ENCODE results near the gene SERF1B. TPM values are rescaled to one million over a fixed set of nuclear protein-coding genes. Genes with fewer than 3 reads are reported as not detected.
"Not testable (repeated sequence)": the region's sequence is repeated elsewhere in the genome, so short reads cannot be mapped to it uniquely, and the experiment has no call there.

The SERF1B gene
- polyA plus RNA-seq, 1 donor (not counting 4 experiments of a cell fraction or from before 2014, with no cell fraction given), result 42.4 TPM

- H3K79me2 ChIP-seq (ENCODE audit: control insufficient read depth, insufficient read depth, low read length); H3K9ac ChIP-seq (ENCODE audit: control insufficient read depth, extremely low read depth, insufficient read depth, low read length); H3K9me3 ChIP-seq (ENCODE audit: control insufficient read depth, low read depth, low read length); dilution Hi-C loops (cut with MboI; ENCODE audit: extremely low pct_ligation_motif_present, low sequenced_read_pairs); H3K4me2 ChIP-seq (ENCODE audit: control insufficient read depth, extremely low read depth, insufficient read depth, low read depth, low read length); H3K4me1 ChIP-seq (ENCODE audit: control insufficient read depth, extremely low read depth, insufficient read depth, low read length); DNase-seq (ENCODE audit: low read depth, low spot score); H3K36me3 ChIP-seq (ENCODE audit: control insufficient read depth in 2 of 2, extremely low read depth in 1 of 2, insufficient read depth in 2 of 2, low read length in 2 of 2); H4K20me1 ChIP-seq (ENCODE audit: control insufficient read depth, extremely low read depth, insufficient read depth, low read length); FAIRE-seq; H3K27me3 ChIP-seq (ENCODE audit: control insufficient read depth, extremely low read depth, insufficient read depth, low read length); H3K4me3 ChIP-seq (ENCODE audit: control insufficient read depth in 2 of 3, extremely low read depth in 1 of 3, insufficient read depth in 2 of 3, low read depth in 1 of 3, low read length in 3 of 3); H2AFZ ChIP-seq (ENCODE audit: control insufficient read depth, low read length); H3K27ac ChIP-seq (ENCODE audit: control insufficient read depth, insufficient read depth, low read length); H3K9me1 ChIP-seq (ENCODE audit: control insufficient read depth, extremely low read depth, insufficient read depth, low read length): not testable (repeated sequence)
Measured at GRCh38 chr5:70031204-70031603, 6.2 kb downstream of the SERF1B start.

- H3K27me3 ChIP-seq (ENCODE audit: control insufficient read depth, extremely low read depth, insufficient read depth, low read length); H3K79me2 ChIP-seq (ENCODE audit: control insufficient read depth, insufficient read depth, low read length); H3K9me3 ChIP-seq (ENCODE audit: control insufficient read depth, low read depth, low read length); dilution Hi-C loops (cut with MboI; ENCODE audit: extremely low pct_ligation_motif_present, low sequenced_read_pairs); FAIRE-seq; H2AFZ ChIP-seq (ENCODE audit: control insufficient read depth, low read length); H3K4me3 ChIP-seq (ENCODE audit: control insufficient read depth in 2 of 3, extremely low read depth in 1 of 3, insufficient read depth in 2 of 3, low read depth in 1 of 3, low read length in 3 of 3); H3K9me1 ChIP-seq (ENCODE audit: control insufficient read depth, extremely low read depth, insufficient read depth, low read length); H3K4me2 ChIP-seq (ENCODE audit: control insufficient read depth, extremely low read depth, insufficient read depth, low read depth, low read length); H3K27ac ChIP-seq (ENCODE audit: control insufficient read depth, insufficient read depth, low read length); H4K20me1 ChIP-seq (ENCODE audit: control insufficient read depth, extremely low read depth, insufficient read depth, low read length); H3K4me1 ChIP-seq (ENCODE audit: control insufficient read depth, extremely low read depth, insufficient read depth, low read length); DNase-seq (ENCODE audit: low read depth, low spot score); H3K9ac ChIP-seq (ENCODE audit: control insufficient read depth, extremely low read depth, insufficient read depth, low read length); H3K36me3 ChIP-seq (ENCODE audit: control insufficient read depth in 2 of 2, extremely low read depth in 1 of 2, insufficient read depth in 2 of 2, low read length in 2 of 2): not testable (repeated sequence)
Measured at GRCh38 chr5:70041411-70041810, 16.4 kb downstream of the SERF1B start.

GRCh38 chr5:70049790-70050142, 24.7 kb downstream of the SERF1B start:
- dilution Hi-C loops (cut with MboI; ENCODE audit: extremely low pct_ligation_motif_present, low sequenced_read_pairs); FAIRE-seq; H3K27ac ChIP-seq (ENCODE audit: control insufficient read depth, insufficient read depth, low read length); H3K4me1 ChIP-seq (ENCODE audit: control insufficient read depth, extremely low read depth, insufficient read depth, low read length); H3K4me2 ChIP-seq (ENCODE audit: control insufficient read depth, extremely low read depth, insufficient read depth, low read depth, low read length); DNase-seq (ENCODE audit: low read depth, low spot score); H3K9me3 ChIP-seq (ENCODE audit: control insufficient read depth, low read depth, low read length); H2AFZ ChIP-seq (ENCODE audit: control insufficient read depth, low read length); H3K36me3 ChIP-seq (ENCODE audit: control insufficient read depth in 2 of 2, extremely low read depth in 1 of 2, insufficient read depth in 2 of 2, low read length in 2 of 2); H3K4me3 ChIP-seq (ENCODE audit: control insufficient read depth in 2 of 3, extremely low read depth in 1 of 3, insufficient read depth in 2 of 3, low read depth in 1 of 3, low read length in 3 of 3); H4K20me1 ChIP-seq (ENCODE audit: control insufficient read depth, extremely low read depth, insufficient read depth, low read length); H3K9ac ChIP-seq (ENCODE audit: control insufficient read depth, extremely low read depth, insufficient read depth, low read length); H3K27me3 ChIP-seq (ENCODE audit: control insufficient read depth, extremely low read depth, insufficient read depth, low read length); H3K9me1 ChIP-seq (ENCODE audit: control insufficient read depth, extremely low read depth, insufficient read depth, low read length); H3K79me2 ChIP-seq (ENCODE audit: control insufficient read depth, insufficient read depth, low read length): not testable (repeated sequence)

GRCh38 chr5:70056289-70056942, 31.4 kb downstream of the SERF1B start:
- H2AFZ ChIP-seq (ENCODE audit: control insufficient read depth, low read length); H3K79me2 ChIP-seq (ENCODE audit: control insufficient read depth, insufficient read depth, low read length); H3K9ac ChIP-seq (ENCODE audit: control insufficient read depth, extremely low read depth, insufficient read depth, low read length); H3K4me2 ChIP-seq (ENCODE audit: control insufficient read depth, extremely low read depth, insufficient read depth, low read depth, low read length); DNase-seq (ENCODE audit: low read depth, low spot score); H3K36me3 ChIP-seq (ENCODE audit: control insufficient read depth in 2 of 2, extremely low read depth in 1 of 2, insufficient read depth in 2 of 2, low read length in 2 of 2); H3K9me1 ChIP-seq (ENCODE audit: control insufficient read depth, extremely low read depth, insufficient read depth, low read length); dilution Hi-C loops (cut with MboI; ENCODE audit: extremely low pct_ligation_motif_present, low sequenced_read_pairs); H3K4me3 ChIP-seq (ENCODE audit: control insufficient read depth in 2 of 3, extremely low read depth in 1 of 3, insufficient read depth in 2 of 3, low read depth in 1 of 3, low read length in 3 of 3); H3K27ac ChIP-seq (ENCODE audit: control insufficient read depth, insufficient read depth, low read length); H3K4me1 ChIP-seq (ENCODE audit: control insufficient read depth, extremely low read depth, insufficient read depth, low read length); H4K20me1 ChIP-seq (ENCODE audit: control insufficient read depth, extremely low read depth, insufficient read depth, low read length); H3K9me3 ChIP-seq (ENCODE audit: control insufficient read depth, low read depth, low read length); H3K27me3 ChIP-seq (ENCODE audit: control insufficient read depth, extremely low read depth, insufficient read depth, low read length); FAIRE-seq: not testable (repeated sequence)

GRCh38 chr5:70057140-70057539, 32.1 kb downstream of the SERF1B start:
- dilution Hi-C loops (cut with MboI; ENCODE audit: extremely low pct_ligation_motif_present, low sequenced_read_pairs); FAIRE-seq; H3K9ac ChIP-seq (ENCODE audit: control insufficient read depth, extremely low read depth, insufficient read depth, low read length): not testable (repeated sequence)

More at GRCh38 chr5:70057140-70057539, 32.1 kb downstream of the SERF1B start:
- H3K27ac ChIP-seq (ENCODE audit: control insufficient read depth, insufficient read depth, low read length); H3K79me2 ChIP-seq (ENCODE audit: control insufficient read depth, insufficient read depth, low read length); H3K9me1 ChIP-seq (ENCODE audit: control insufficient read depth, extremely low read depth, insufficient read depth, low read length); H3K27me3 ChIP-seq (ENCODE audit: control insufficient read depth, extremely low read depth, insufficient read depth, low read length); DNase-seq (ENCODE audit: low read depth, low spot score); H3K4me1 ChIP-seq (ENCODE audit: control insufficient read depth, extremely low read depth, insufficient read depth, low read length); H2AFZ ChIP-seq (ENCODE audit: control insufficient read depth, low read length); H3K9me3 ChIP-seq (ENCODE audit: control insufficient read depth, low read depth, low read length); H3K4me2 ChIP-seq (ENCODE audit: control insufficient read depth, extremely low read depth, insufficient read depth, low read depth, low read length); H4K20me1 ChIP-seq (ENCODE audit: control insufficient read depth, extremely low read depth, insufficient read depth, low read length); H3K36me3 ChIP-seq (ENCODE audit: control insufficient read depth in 2 of 2, extremely low read depth in 1 of 2, insufficient read depth in 2 of 2, low read length in 2 of 2); H3K4me3 ChIP-seq (ENCODE audit: control insufficient read depth in 2 of 3, extremely low read depth in 1 of 3, insufficient read depth in 2 of 3, low read depth in 1 of 3, low read length in 3 of 3): not testable (repeated sequence)
